NCI-H1417 (cell line): ENCODE measurements around the gene WDFY3.
"Not testable (repeated sequence)": the region's sequence is repeated elsewhere in the genome, so short reads cannot be mapped to it uniquely, and the experiment has no call there.

Experiments
- DNase-seq, 3 experiments: peaks; one replicate each; lab custom pipeline; 2025; lab: John Stamatoyannopoulos, UW

Gene WDFY3

DNA sequence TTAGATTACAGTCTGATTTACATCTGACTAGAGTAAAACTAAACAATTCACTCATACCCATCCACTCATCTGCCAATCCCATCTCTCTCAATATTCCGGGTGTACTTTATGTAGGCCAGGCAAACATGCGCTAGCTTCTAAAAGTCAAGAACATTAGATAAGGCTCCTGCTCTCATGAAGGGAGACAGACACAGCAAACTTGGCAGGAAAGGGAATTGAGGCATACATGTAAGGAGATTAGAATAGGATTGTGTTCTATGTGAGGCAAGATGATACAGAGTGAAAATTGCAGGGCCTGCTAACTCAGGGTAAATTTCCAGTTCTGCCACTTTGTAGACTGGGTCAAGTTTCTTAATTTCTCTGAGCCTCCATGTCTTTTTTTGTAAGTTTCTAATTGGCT, 247.8 kb downstream of the WDFY3 start:
- DNase-seq = no peak

GRCh38 chr4:84710548-84710947, 255.9 kb downstream of the WDFY3 start:
- DNase-seq = no peak

DNA sequence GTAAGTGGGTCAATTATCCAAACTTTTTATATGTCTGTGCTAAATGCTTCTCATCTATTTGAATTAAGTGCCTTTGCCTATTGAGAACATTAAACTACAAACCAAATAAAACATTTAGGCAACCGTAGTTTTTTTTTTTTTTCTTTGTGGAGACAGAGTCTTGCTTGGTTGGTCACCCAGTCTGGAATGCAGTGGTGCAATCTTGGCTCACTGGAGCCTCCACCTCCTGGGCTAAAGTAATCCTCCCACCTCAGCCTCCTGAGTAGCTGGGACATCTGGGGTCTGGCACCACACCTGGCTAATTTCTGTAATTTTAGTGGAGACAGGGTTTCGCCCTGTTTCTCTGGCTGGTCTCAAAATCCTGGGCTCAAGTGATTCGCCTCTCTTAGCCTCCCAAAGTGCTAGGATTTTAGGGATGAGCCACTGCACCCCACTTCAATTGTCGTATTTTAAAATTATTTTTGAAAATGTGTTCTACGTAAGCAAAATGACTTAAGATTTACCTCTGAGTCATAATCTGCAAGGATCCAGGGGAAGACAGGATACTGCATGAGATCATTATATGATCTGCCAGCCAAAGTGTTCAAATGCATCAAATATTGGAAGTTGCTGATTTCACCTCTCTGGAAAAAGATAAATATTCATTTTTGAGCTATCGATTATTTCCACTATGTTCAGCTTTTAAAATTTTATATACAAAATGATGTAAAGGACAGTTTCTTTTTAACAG, 257.9 kb downstream of the WDFY3 start:
- no peak for DNase-seq

DNA sequence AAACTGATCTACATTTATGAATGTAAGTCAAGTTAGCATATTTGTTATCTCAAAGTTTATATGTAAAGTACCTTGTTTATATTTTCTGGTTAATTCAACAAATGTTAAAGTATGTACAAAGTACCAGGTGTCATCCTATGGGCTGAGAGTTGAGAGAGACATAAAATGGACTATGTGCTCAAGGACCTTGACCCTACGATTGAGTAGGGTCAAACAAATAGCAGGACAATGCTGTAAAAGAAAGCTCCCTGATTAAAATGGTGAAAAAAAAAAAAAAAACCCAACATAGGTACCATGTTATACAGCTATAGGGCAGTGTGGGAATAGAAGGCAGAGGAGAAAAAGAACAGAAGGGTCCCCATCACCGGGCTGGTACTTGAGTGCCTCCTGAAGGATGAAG, 260.2 kb downstream of the WDFY3 start:
- no peak for DNase-seq

DNA sequence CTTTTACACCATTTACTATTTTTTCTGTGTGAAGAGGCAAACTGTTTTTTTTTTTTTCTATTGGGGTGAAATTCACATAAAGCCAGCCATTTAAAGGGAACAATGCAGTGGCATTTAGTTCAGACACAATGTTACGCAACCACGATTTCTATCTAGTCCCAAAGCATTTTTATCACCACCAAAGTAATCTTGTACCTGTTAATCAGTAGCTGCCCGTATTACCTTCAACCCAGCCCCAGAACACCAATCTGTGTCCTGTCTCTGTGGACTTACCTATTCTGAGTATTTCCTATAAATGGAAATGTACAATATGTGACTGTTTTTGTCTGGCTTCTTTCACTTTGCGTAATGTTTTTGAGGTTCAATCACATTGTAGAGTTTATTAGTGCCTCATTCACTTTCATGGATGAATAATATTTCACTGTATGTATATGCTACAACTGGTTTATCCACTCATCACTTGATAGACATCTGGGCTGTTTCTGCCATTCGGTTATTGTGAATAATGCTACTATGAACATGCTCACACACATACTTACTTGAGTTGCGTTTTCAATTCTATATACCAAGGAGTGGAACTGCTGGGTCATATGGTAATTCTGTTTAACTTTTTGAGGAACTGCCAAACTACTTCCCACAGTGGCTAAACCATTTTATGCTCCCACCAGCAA, 267.4 kb downstream of the WDFY3 start:
- DNase-seq = no peak

GRCh38 chr4:84697615-84698201, 268.8 kb downstream of the WDFY3 start:
- no peak for DNase-seq

- DNase-seq = no peak
These were observed 269.3 kb downstream of the WDFY3 start for GRCh38 chr4:84697159-84697558.

- no peak for DNase-seq
These were observed 274.7 kb downstream of the WDFY3 start for GRCh38 chr4:84691800-84692199.

- DNase-seq = no peak
These were observed 275.3 kb downstream of the WDFY3 start for GRCh38 chr4:84691170-84691691.

DNA sequence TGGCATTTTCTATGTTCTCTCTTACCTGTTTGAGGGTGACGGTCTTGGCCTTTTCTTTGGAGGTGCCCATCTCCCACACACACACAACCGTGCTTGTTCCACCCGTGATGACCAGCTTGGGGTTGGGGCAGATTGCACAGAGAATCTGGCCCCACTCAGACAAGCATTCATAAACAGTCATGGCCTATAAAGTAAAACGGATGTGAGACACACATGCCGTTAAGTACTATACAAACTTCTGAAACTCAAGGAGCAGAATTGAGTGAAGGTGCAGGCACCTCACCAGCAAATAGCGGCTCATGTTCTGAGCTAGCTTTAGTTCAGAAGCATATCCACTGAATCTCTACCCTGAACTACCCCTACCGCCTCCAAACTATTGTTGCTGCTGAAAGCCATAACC, 276.0 kb downstream of the WDFY3 start:
- DNase-seq = no peak

DNA sequence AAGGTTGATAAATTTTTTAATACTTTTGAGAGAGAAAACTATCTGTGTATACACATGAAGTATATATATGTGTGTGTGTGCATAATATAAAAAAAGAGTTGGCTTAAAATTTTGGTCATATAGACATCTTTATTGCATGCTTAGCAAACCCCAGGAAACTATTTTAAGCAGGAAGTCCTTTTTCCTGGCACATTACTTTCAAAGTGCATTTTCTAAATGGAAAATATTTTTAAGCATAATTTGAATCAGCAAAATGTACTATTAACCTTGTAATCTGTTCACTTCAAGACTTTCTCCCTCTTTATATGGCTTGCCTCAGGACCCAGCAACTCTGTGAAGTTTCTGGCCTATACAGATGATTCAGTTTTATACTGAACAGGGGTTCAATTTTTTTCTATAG, 277.3 kb downstream of the WDFY3 start:
- DNase-seq = no peak

- no peak for DNase-seq
These were observed 277.9 kb downstream of the WDFY3 start for GRCh38 chr4:84688605-84689004.

DNA sequence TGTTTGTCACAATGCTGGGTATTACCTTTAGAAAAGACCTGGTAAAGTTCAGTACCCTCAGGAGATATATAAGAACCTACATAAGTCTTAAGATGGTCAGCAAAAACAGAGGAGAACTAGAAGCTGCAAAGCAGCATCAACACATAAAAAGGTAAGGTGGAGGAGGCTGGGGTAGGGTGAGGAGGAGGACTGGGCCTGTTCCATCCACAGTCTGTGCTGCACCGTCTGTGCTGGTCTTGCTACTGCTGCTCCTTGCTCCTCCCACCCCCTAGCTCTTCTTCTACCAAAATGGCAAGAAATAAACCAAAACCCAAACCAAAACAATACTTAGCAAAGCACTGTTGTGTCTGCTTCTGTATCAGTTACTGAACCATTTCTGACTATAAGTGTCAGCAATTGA, 281.4 kb downstream of the WDFY3 start:
- no peak for DNase-seq

- DNase-seq = no peak
These were observed 282.1 kb downstream of the WDFY3 start for GRCh38 chr4:84684361-84684760.

DNA sequence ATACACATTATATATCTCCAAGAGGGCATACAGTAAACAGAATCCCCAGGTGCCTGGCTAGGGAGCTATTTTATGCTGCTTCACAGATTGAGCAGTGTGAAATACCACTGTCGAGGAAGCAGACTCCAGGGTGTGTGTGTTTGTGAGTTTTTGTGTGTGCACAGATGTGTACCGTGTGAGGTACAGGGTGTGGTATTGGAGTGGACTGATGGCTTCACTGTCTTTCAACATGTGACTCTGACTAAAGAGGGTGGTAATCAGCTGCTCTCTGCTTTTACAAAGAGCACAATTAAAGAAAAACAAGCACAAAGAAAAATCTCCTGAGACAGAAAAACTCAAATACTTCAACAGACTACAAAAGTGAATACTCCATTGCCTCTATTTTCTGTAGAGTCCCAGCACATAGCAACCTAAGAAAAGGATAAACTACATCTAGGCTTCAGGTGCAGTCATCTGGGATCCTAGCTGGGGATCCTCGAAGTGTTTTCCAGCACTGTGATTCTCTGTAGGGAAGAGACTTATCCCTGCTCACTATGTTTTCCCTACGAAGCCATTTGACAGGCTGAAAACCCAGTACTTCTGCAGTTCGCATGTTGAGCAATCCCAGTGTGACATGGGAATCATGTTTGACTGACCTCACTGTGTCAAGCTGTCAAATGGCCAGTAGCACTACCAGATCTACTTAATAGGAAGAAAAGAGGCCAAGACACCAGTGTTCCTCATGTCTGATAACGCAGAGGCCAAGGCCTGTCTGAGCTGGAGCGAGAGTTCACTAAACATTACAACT, 283.2 kb downstream of the WDFY3 start:
- no peak for DNase-seq

- DNase-seq = not testable (repeated sequence)
These were observed 283.8 kb downstream of the WDFY3 start for GRCh38 chr4:84682661-84683060.

GRCh38 chr4:84681486-84682274, 284.8 kb downstream of the WDFY3 start:
- peak in 1 of 3 experiments; percentile 53 for DNase-seq

DNA sequence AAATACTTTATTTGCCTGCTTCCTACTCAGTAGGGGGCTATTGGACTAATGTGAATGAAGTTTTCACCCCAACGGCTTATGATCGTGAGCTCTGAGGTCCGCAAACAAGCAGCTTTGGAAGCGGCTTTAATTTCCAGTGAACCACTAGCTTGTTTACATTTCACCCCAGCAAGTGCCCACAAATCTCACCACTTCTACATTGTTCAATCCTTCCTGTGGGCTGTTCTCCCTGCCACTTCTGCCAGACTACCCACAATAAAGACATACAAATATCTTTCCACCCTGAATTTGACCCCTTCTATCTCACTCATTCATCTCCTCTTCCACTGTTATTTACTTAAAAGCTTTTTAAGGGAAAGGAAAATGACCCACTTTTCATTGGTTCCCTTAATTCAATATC, 285.5 kb downstream of the WDFY3 start:
- no peak for DNase-seq

- no peak for DNase-seq
These were observed 287.3 kb downstream of the WDFY3 start for GRCh38 chr4:84678976-84679744.

- DNase-seq = no peak
These were observed 288.5 kb downstream of the WDFY3 start for GRCh38 chr4:84677995-84678394.

DNA sequence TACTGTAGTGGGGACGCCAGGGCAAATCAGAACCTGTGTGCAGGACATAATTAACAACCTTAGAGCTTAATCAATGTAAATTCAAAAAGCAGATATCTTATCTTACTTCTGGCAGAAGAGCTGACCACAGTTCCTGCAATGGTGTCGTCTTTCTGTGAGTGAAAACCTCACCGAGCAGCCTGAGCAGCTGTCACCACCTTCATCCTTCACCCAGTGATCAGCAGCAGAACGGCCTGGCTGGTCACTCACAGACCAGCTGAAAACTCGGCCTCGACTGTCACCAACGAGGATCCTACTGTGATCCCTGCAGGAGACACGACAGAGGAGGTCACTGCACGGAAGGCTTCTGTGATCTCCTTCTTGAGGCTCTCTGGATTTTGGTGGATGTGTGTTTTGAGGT, 289.4 kb downstream of the WDFY3 start:
- no peak for DNase-seq
